Measurements from ENCODE around the gene CNTNAP4. TPM values are rescaled to one million over a fixed set of nuclear protein-coding genes. Genes with fewer than 3 reads are reported as not detected.

The CNTNAP4 gene
- total RNA-seq, 1 experiment from 2014 or later, result not detected

DNA sequence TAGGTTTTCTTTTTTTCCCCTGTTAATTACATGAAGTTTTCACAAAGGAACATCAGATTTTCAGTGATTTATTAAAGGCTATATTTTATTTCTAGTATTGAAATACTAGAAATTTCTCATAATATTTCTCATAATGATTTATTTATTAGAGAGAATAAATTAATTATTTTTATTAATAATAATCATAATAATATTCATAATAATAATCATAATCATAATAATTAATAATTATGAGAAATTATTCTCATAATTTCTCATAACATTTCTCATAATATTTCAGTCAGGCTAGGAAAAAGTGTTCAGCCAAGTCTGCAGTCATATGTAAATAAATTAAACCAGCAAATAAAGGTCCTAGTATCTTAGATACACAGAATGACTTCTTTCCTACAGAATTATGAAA lies 41.4 kb downstream of the CNTNAP4 start:
- POLR2A ChIA-PET, result no interaction called here
- RAD21 ChIA-PET (ENCODE audit: low non-redundant PET in 1 of 2, low total read pairs in 2 of 2, uncharacterized antibody in 2 of 2, unreplicated experiment in 2 of 2), result no interaction called here
- no peak overlapping the region for H3K4me3 ChIP-seq (replicated peaks in 1 of 2; ENCODE audit: low read depth in 1 of 2, low read length in 2 of 2)
- no peak for TF ChIP-seq ZNF274 (IDR thresholded peaks at IDR 0.05; ENCODE audit: low read depth, low read length)
- TF ChIP-seq EGR1 (IDR thresholded peaks at IDR 0.05; ENCODE audit: low read depth), result no peak
- TF ChIP-seq, protein P1, sequence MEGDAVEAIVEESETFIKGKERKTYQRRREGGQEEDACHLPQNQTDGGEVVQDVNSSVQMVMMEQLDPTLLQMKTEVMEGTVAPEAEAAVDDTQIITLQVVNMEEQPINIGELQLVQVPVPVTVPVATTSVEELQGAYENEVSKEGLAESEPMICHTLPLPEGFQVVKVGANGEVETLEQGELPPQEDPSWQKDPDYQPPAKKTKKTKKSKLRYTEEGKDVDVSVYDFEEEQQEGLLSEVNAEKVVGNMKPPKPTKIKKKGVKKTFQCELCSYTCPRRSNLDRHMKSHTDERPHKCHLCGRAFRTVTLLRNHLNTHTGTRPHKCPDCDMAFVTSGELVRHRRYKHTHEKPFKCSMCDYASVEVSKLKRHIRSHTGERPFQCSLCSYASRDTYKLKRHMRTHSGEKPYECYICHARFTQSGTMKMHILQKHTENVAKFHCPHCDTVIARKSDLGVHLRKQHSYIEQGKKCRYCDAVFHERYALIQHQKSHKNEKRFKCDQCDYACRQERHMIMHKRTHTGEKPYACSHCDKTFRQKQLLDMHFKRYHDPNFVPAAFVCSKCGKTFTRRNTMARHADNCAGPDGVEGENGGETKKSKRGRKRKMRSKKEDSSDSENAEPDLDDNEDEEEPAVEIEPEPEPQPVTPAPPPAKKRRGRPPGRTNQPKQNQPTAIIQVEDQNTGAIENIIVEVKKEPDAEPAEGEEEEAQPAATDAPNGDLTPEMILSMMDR (IDR thresholded peaks at IDR 0.05 in 2 of 3, conservative IDR thresholded peaks at IDR 0.05 in 1 of 3; ENCODE audit: borderline replicate concordance in 1 of 3, insufficient read depth in 1 of 3, low read depth in 2 of 3, low read length in 2 of 3), result no peak
- TF ChIP-seq POLR2AphosphoS5 (IDR thresholded peaks at IDR 0.05; ENCODE audit: low read depth, low read length), result no peak
- TF ChIP-seq, protein P2, sequence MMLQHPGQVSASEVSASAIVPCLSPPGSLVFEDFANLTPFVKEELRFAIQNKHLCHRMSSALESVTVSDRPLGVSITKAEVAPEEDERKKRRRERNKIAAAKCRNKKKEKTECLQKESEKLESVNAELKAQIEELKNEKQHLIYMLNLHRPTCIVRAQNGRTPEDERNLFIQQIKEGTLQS (IDR thresholded peaks at IDR 0.05), result no peak
- no peak for TF ChIP-seq POLR2A (IDR thresholded peaks at IDR 0.05; ENCODE audit: borderline replicate concordance, extremely low read depth, insufficient read depth, insufficient read length)
- no peak for TF ChIP-seq EZH2 (IDR thresholded peaks at IDR 0.05)
- no peak for DNase-seq (ENCODE audit: low read depth, low spot score)
- H4K20me1 ChIP-seq (ENCODE audit: insufficient read depth), result no peaks in the 10 kb centered on the region
- intact Hi-C loops (cut with micrococcal nuclease), result no loop called here
- ATAC-seq, result no peak
- H2AFZ ChIP-seq (ENCODE audit: low read depth, low read length, poor library complexity, severe bottlenecking), result no peak overlapping the region
- H3K4me2 ChIP-seq (ENCODE audit: low read length), result no peak overlapping the region
- no peaks in the 10 kb centered on the region; a peak in 1 of 4 replicates for H3K9me3 ChIP-seq (ENCODE audit: control insufficient read depth in 1 of 2, insufficient read depth in 1 of 2, low read depth in 1 of 2, low read length in 2 of 2)
- no peaks in the 10 kb centered on the region for H3K4me1 ChIP-seq (ENCODE audit: control insufficient read depth in 1 of 2, insufficient read depth in 2 of 2, low read length in 2 of 2)
- H3K36me3 ChIP-seq (ENCODE audit: control insufficient read depth in 1 of 2, insufficient read depth in 2 of 2, low read length in 2 of 2), result no peaks in the 10 kb centered on the region
- H3K9me2 ChIP-seq (ENCODE audit: insufficient read depth), result no peaks in the 10 kb centered on the region
- CTCF ChIA-PET, result no interaction called here
- H3K9ac ChIP-seq (ENCODE audit: low read length), result no peak overlapping the region
- no peak overlapping the region for H3K27ac ChIP-seq (ENCODE audit: low read depth, low read length)
- no peaks in the 10 kb centered on the region for H3K79me2 ChIP-seq (ENCODE audit: insufficient read depth, low read length)
- BruUV-seq (replicated peaks), result no TSS peak
- H3K27me3 ChIP-seq (ENCODE audit: insufficient read depth, low read length), result no peaks in the 10 kb centered on the region

DNA sequence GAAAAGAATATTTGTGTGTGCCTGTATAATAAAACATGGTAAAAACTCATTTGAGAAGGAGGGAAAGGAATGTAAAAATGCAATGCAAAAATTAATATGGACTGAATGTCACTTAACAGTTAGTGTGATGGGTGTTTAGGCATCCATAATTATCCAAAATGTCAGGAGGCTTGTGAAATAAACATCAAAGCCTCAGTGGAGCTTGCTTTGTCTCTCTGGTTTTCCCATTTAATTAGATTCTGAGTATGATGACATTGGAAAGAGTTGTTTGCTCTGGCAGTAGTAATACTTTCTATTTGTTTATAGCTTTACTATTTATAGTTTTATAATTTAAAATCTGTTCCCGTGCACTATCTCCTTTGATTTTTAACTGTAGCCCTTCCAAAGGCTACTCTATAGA lies 51.9 kb downstream of the CNTNAP4 start:
- CTCF ChIA-PET, result no interaction called here
- Histone ChIP-seq H3K27me3 (ENCODE audit: insufficient read depth, low read length) (no peaks in the 10 kb centered on the region), H3K4me3 (replicated peaks in 1 of 2; ENCODE audit: low read depth in 1 of 2, low read length in 2 of 2) (no peak overlapping the region), H3K36me3 (ENCODE audit: control insufficient read depth in 1 of 2, insufficient read depth in 2 of 2, low read length in 2 of 2) (no peaks in the 10 kb centered on the region), H2AFZ (ENCODE audit: low read depth, low read length, poor library complexity, severe bottlenecking) (no peak overlapping the region), H3K9me2 (ENCODE audit: insufficient read depth) (no peaks in the 10 kb centered on the region), H3K4me2 (ENCODE audit: low read length) (no peak overlapping the region), H4K20me1 (ENCODE audit: insufficient read depth) (no peaks in the 10 kb centered on the region), H3K9ac (ENCODE audit: low read length) (no peak overlapping the region), H3K79me2 (ENCODE audit: insufficient read depth, low read length) (no peaks in the 10 kb centered on the region), H3K27ac (ENCODE audit: low read depth, low read length) (no peak overlapping the region), H3K9me3 (ENCODE audit: control insufficient read depth in 1 of 2, insufficient read depth in 1 of 2, low read depth in 1 of 2, low read length in 2 of 2) (peaks cover 0 to 4% of the 10 kb centered on the region in 2 experiments; a peak in 1 of 4 replicates), H3K4me1 (ENCODE audit: control insufficient read depth in 1 of 2, insufficient read depth in 2 of 2, low read length in 2 of 2) (no peaks in the 10 kb centered on the region)
- POLR2A ChIA-PET, result no interaction called here
- ATAC-seq (no peak), DNase-seq (ENCODE audit: low read depth, low spot score) (no peak)
- BruUV-seq (replicated peaks), result no TSS peak
- RAD21 ChIA-PET (ENCODE audit: low non-redundant PET in 1 of 2, low total read pairs in 2 of 2, uncharacterized antibody in 2 of 2, unreplicated experiment in 2 of 2), result no interaction called here
- intact Hi-C loops (cut with micrococcal nuclease), result no loop called here
- TF ChIP-seq FOSL1 (IDR thresholded peaks at IDR 0.05; ENCODE audit: low read depth) (no peak), CBX3 (IDR thresholded peaks at IDR 0.05; ENCODE audit: low read depth) (no peak), POLR2A (IDR thresholded peaks at IDR 0.05; ENCODE audit: borderline replicate concordance, extremely low read depth, insufficient read depth, insufficient read length) (no peak), ZFX (IDR thresholded peaks at IDR 0.05) (no peak), ZNF274 (IDR thresholded peaks at IDR 0.05; ENCODE audit: low read depth, low read length) (no peak), SIN3A (IDR thresholded peaks at IDR 0.05; ENCODE audit: low read depth) (no peak)
- TF ChIP-seq, protein P3, sequence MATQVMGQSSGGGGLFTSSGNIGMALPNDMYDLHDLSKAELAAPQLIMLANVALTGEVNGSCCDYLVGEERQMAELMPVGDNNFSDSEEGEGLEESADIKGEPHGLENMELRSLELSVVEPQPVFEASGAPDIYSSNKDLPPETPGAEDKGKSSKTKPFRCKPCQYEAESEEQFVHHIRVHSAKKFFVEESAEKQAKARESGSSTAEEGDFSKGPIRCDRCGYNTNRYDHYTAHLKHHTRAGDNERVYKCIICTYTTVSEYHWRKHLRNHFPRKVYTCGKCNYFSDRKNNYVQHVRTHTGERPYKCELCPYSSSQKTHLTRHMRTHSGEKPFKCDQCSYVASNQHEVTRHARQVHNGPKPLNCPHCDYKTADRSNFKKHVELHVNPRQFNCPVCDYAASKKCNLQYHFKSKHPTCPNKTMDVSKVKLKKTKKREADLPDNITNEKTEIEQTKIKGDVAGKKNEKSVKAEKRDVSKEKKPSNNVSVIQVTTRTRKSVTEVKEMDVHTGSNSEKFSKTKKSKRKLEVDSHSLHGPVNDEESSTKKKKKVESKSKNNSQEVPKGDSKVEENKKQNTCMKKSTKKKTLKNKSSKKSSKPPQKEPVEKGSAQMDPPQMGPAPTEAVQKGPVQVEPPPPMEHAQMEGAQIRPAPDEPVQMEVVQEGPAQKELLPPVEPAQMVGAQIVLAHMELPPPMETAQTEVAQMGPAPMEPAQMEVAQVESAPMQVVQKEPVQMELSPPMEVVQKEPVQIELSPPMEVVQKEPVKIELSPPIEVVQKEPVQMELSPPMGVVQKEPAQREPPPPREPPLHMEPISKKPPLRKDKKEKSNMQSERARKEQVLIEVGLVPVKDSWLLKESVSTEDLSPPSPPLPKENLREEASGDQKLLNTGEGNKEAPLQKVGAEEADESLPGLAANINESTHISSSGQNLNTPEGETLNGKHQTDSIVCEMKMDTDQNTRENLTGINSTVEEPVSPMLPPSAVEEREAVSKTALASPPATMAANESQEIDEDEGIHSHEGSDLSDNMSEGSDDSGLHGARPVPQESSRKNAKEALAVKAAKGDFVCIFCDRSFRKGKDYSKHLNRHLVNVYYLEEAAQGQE (IDR thresholded peaks at IDR 0.05; ENCODE audit: low read depth), result no peak
- TF ChIP-seq, protein P4, sequence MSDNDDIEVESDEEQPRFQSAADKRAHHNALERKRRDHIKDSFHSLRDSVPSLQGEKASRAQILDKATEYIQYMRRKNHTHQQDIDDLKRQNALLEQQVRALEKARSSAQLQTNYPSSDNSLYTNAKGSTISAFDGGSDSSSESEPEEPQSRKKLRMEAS (IDR thresholded peaks at IDR 0.05), result no peak

All from HCT116 (cell line).